ENCODE measurements around the gene GCN1. TPM values are rescaled to one million over a fixed set of nuclear protein-coding genes. Genes with fewer than 3 reads are reported as not detected.

The GCN1 gene
- total RNA-seq, 1 donor from 2014 or later, result 62.6 TPM

DNA sequence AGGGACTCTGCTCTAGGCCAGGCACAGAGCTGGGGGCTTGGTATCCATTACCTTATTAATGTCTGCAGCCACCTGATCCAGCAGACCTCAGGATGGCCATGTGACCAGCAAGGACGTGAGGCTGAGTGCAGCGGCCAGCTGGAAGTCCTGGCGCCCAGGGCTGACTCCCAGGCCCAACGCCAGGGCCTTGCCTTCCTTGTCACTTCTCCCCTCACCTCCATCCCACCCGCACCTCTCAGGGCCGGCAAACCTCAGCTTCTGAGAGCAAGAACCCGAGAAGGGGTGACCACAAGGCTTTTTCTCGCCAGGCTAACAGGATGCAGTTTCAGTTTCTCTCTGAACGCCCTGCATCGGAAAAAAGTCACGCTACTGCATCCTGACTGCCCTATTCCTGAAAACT lies 93.3 kb downstream of the GCN1 start:
- peak overlapping the region in 1 of 2 donors; percentile 35 for H3K4me3 ChIP-seq
- H3K9me3 ChIP-seq, result no peaks in the 10 kb centered on the region
- H3K27me3 ChIP-seq, result no peaks in the 10 kb centered on the region
- DNase-seq (ENCODE audit: extremely low spot score in 2 of 2), result no peak
- peaks cover 0 to 56% of the 10 kb centered on the region in 2 donors for H3K36me3 ChIP-seq
- intact Hi-C loops (cut with DNase I), result no loop called here
- peaks cover 35% of the 10 kb centered on the region for H3K4me1 ChIP-seq
- peak overlapping the region; percentile 45 for H3K27ac ChIP-seq
- TF ChIP-seq POLR2A (IDR thresholded peaks at IDR 0.05) (no peak), POLR2AphosphoS5 (IDR thresholded peaks at IDR 0.05; ENCODE audit: insufficient read depth in 1 of 2, low read depth in 1 of 2) (no peak)
- TF ChIP-seq, protein P1, sequence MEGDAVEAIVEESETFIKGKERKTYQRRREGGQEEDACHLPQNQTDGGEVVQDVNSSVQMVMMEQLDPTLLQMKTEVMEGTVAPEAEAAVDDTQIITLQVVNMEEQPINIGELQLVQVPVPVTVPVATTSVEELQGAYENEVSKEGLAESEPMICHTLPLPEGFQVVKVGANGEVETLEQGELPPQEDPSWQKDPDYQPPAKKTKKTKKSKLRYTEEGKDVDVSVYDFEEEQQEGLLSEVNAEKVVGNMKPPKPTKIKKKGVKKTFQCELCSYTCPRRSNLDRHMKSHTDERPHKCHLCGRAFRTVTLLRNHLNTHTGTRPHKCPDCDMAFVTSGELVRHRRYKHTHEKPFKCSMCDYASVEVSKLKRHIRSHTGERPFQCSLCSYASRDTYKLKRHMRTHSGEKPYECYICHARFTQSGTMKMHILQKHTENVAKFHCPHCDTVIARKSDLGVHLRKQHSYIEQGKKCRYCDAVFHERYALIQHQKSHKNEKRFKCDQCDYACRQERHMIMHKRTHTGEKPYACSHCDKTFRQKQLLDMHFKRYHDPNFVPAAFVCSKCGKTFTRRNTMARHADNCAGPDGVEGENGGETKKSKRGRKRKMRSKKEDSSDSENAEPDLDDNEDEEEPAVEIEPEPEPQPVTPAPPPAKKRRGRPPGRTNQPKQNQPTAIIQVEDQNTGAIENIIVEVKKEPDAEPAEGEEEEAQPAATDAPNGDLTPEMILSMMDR (IDR thresholded peaks at IDR 0.05), result no peak

- intact Hi-C loops (cut with DNase I), result no loop called here
- Histone ChIP-seq H3K9me3 (no peaks in the 10 kb centered on the region), H3K4me1 (peaks cover 35% of the 10 kb centered on the region), H3K4me3 (peak overlapping the region in 1 of 2 donors; percentile 35), H3K27me3 (no peaks in the 10 kb centered on the region), H3K27ac (peak overlapping the region; percentile 45), H3K36me3 (peaks cover 0 to 57% of the 10 kb centered on the region in 2 donors)
- DNase-seq (ENCODE audit: extremely low spot score in 2 of 2), result no peak
- TF ChIP-seq POLR2AphosphoS5 (IDR thresholded peaks at IDR 0.05; ENCODE audit: insufficient read depth in 1 of 2, low read depth in 1 of 2) (no peak), POLR2A (IDR thresholded peaks at IDR 0.05) (no peak)
- TF ChIP-seq, protein P1 (IDR thresholded peaks at IDR 0.05), result no peak
Observed at GRCh38 chr12:120100630-120101029, 93.9 kb downstream of the GCN1 start.

- Histone ChIP-seq H3K27me3 (no peaks in the 10 kb centered on the region), H3K4me1 (peaks cover 35% of the 10 kb centered on the region), H3K36me3 (peaks cover 0 to 54% of the 10 kb centered on the region in 2 donors), H3K9me3 (no peaks in the 10 kb centered on the region), H3K27ac (no peak overlapping the region), H3K4me3 (no peak overlapping the region)
- DNase-seq (ENCODE audit: extremely low spot score in 2 of 2), result no peak
- intact Hi-C loops (cut with DNase I), result no loop called here
- TF ChIP-seq, protein P1 (IDR thresholded peaks at IDR 0.05), result no peak
- TF ChIP-seq POLR2AphosphoS5 (IDR thresholded peaks at IDR 0.05; ENCODE audit: insufficient read depth in 1 of 2, low read depth in 1 of 2) (no peak), POLR2A (IDR thresholded peaks at IDR 0.05) (no peak)
Observed at GRCh38 chr12:120099738-120100137, 94.8 kb downstream of the GCN1 start.

GRCh38 chr12:120098756-120099470 lies 95.6 kb downstream of the GCN1 start:
- no peak overlapping the region for H3K27ac ChIP-seq
- H3K9me3 ChIP-seq, result no peaks in the 10 kb centered on the region
- H3K4me3 ChIP-seq, result no peak overlapping the region
- no peaks in the 10 kb centered on the region for H3K27me3 ChIP-seq
- no peak for DNase-seq (ENCODE audit: extremely low spot score in 2 of 2)
- TF ChIP-seq POLR2AphosphoS5 (IDR thresholded peaks at IDR 0.05; ENCODE audit: insufficient read depth in 1 of 2, low read depth in 1 of 2), result no peak
- no peak for TF ChIP-seq POLR2A (IDR thresholded peaks at IDR 0.05)
- TF ChIP-seq, protein P1 (IDR thresholded peaks at IDR 0.05), result no peak
- H3K36me3 ChIP-seq, result peaks cover 0 to 53% of the 10 kb centered on the region in 2 donors
- intact Hi-C loops (cut with DNase I), result no loop called here
- H3K4me1 ChIP-seq, result peaks cover 35% of the 10 kb centered on the region

DNA sequence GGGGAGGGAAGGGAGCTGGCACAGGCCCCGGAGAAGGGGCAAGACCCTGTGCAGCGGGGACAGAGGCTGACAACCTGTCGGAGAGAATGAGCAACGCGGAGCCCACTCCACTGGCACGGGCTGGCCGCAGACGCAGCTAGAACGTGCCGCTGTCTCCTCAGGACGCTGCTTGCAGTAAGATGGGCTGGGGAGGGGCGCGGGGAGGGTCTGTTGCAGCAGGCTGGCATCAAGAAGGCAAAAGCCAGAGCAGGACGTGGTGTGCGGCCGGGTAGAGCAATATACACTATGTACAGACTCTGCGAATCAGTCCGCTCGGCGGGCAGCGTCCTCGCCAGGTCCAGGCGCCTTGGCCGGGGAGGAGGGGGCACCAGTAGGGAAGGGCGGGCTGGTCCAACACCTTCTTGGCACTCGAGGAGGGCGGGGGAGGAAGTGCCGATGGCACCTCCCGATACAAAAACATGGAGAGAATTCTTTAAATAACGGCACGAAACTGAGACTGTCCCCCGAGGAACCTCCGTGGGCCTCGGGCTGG lies 97.8 kb downstream of the GCN1 start:
- no peaks in the 10 kb centered on the region for H3K9me3 ChIP-seq
- no peaks in the 10 kb centered on the region for H3K27me3 ChIP-seq
- TF ChIP-seq POLR2AphosphoS5 (IDR thresholded peaks at IDR 0.05; ENCODE audit: insufficient read depth in 1 of 2, low read depth in 1 of 2) (no peak), POLR2A (IDR thresholded peaks at IDR 0.05) (no peak)
- TF ChIP-seq, protein P1 (IDR thresholded peaks at IDR 0.05), result no peak
- H3K4me3 ChIP-seq, result no peak overlapping the region
- no peak for DNase-seq (ENCODE audit: extremely low spot score in 2 of 2)
- no peak overlapping the region for H3K27ac ChIP-seq
- intact Hi-C loops (cut with DNase I), result no loop called here
- H3K36me3 ChIP-seq, result peaks cover 0 to 37% of the 10 kb centered on the region in 2 donors
- H3K4me1 ChIP-seq, result peaks cover 21% of the 10 kb centered on the region
